ENCODE results near the gene EMC8. TPM values are rescaled to one million over a fixed set of nuclear protein-coding genes. Genes with fewer than 3 reads are reported as not detected.

The EMC8 gene
- total RNA-seq, 4 donors from 2014 or later: 23.4 to 32.5 (median 26.8) TPM

GRCh38 chr16:85731179-85731578, 68.2 kb downstream of the EMC8 start:
- no peaks in the 10 kb centered on the region for H3K36me3 ChIP-seq
- WGBS, 2 donors (ENCODE audit: low coverage in 1 of 2): 58 to 93% methylated on average over 3 to 4 of the region's 5 CpGs
- no peak for TF ChIP-seq EP300 (IDR thresholded peaks at IDR 0.05)
- no peak for TF ChIP-seq POLR2AphosphoS5 (IDR thresholded peaks at IDR 0.05)
- TF ChIP-seq POLR2A (IDR thresholded peaks at IDR 0.05): no peak
- TF ChIP-seq CTCF (IDR thresholded peaks at IDR 0.05): no peak

GRCh38 chr16:85730186-85730465, 69.2 kb downstream of the EMC8 start:
- no peak overlapping the region for H3K27ac ChIP-seq
- WGBS, 2 donors (ENCODE audit: low coverage in 1 of 2): no CpG with 5 or more reads among the region's 5 CpGs

More at GRCh38 chr16:85731179-85731578, 68.2 kb downstream of the EMC8 start:
- no peaks in the 10 kb centered on the region for H3K27me3 ChIP-seq
- H3K9me3 ChIP-seq: no peaks in the 10 kb centered on the region
- no peak overlapping the region for H3K27ac ChIP-seq
- H3K4me3 ChIP-seq: no peak overlapping the region
- ATAC-seq: no peak
- H3K4me1 ChIP-seq: no peaks in the 10 kb centered on the region

GRCh38 chr16:85729452-85730185, 69.7 kb downstream of the EMC8 start:
- H3K27ac ChIP-seq: no peak overlapping the region
- no peaks in the 10 kb centered on the region for H3K36me3 ChIP-seq
- no peaks in the 10 kb centered on the region for H3K9me3 ChIP-seq
- ATAC-seq: no peak
- WGBS, 2 donors (ENCODE audit: low coverage in 1 of 2): 40 to 50% methylated on average over 1 to 2 of the region's 16 CpGs
- H3K27me3 ChIP-seq: no peaks in the 10 kb centered on the region
- no peak overlapping the region for H3K4me3 ChIP-seq
- H3K4me1 ChIP-seq: no peaks in the 10 kb centered on the region
- TF ChIP-seq CTCF (IDR thresholded peaks at IDR 0.05): no peak
- no peak for TF ChIP-seq POLR2A (IDR thresholded peaks at IDR 0.05)
- TF ChIP-seq EP300 (IDR thresholded peaks at IDR 0.05): no peak
- no peak for TF ChIP-seq POLR2AphosphoS5 (IDR thresholded peaks at IDR 0.05)

More at GRCh38 chr16:85730186-85730465, 69.2 kb downstream of the EMC8 start:
- no peak for ATAC-seq
- Histone ChIP-seq H3K27me3 (no peaks in the 10 kb centered on the region), H3K36me3 (no peaks in the 10 kb centered on the region), H3K9me3 (no peaks in the 10 kb centered on the region), H3K4me3 (no peak overlapping the region), H3K4me1 (no peaks in the 10 kb centered on the region)
- TF ChIP-seq POLR2A (IDR thresholded peaks at IDR 0.05) (no peak), POLR2AphosphoS5 (IDR thresholded peaks at IDR 0.05) (no peak), CTCF (IDR thresholded peaks at IDR 0.05) (no peak), EP300 (IDR thresholded peaks at IDR 0.05) (no peak)

GRCh38 chr16:85728879-85729278, 70.5 kb downstream of the EMC8 start:
- H3K36me3 ChIP-seq: no peaks in the 10 kb centered on the region
- no peaks in the 10 kb centered on the region for H3K4me1 ChIP-seq
- H3K27ac ChIP-seq: no peak overlapping the region
- no peaks in the 10 kb centered on the region for H3K9me3 ChIP-seq
- no peak for ATAC-seq
- no peaks in the 10 kb centered on the region for H3K27me3 ChIP-seq
- H3K4me3 ChIP-seq: no peak overlapping the region
- WGBS, 2 donors (ENCODE audit: low coverage in 1 of 2): no CpG with 5 or more reads among the region's 7 CpGs
- no peak for TF ChIP-seq POLR2A (IDR thresholded peaks at IDR 0.05)
- no peak for TF ChIP-seq POLR2AphosphoS5 (IDR thresholded peaks at IDR 0.05)
- no peak for TF ChIP-seq CTCF (IDR thresholded peaks at IDR 0.05)
- no peak for TF ChIP-seq EP300 (IDR thresholded peaks at IDR 0.05)

Small RNA genes within 50 kb of the gene (small RNA-seq; reads per million reads assigned to genes)
- gene RNU1-103P: 0 to 0.09 (median 0) reads per million in 4 donors

Other genes starting within 250 kb of the EMC8 start
- gene GSE1, start 186.2 kb downstream of the EMC8 start, total RNA-seq: 10 to 100 TPM; 23.4 to 65.5 (median 52.5) TPM
- 1 to 10 TPM in 1 of 4 donors, under 1 TPM in 3; 0.15 to 1.4 (median 0.66) TPM for gene GINS2, start 110.6 kb downstream of the EMC8 start, total RNA-seq
- 1 to 10 TPM in 1 of 4 donors, under 1 TPM in 2, not detected in 1; 0.52 to 1.9 (median 0.94) TPM for gene C16orf74, start 48.4 kb downstream of the EMC8 start, total RNA-seq
- 100 to 1,000 TPM; 465 to 597 (median 507) TPM for gene COX4I1, start 151 bp upstream of the EMC8 start, total RNA-seq
- 10 to 100 TPM in 2 of 4 donors, 1 to 10 TPM in 2; 2.4 to 13.8 (median 9.0) TPM for gene IRF8, start 99.6 kb upstream of the EMC8 start, total RNA-seq

Data from gastroesophageal sphincter (tissue), 4 donors.